Cardiac septum (tissue), 1 donor: ENCODE results near the gene CCL19. TPM values are rescaled to one million over a fixed set of nuclear protein-coding genes. Genes with fewer than 3 reads are reported as not detected.
A peak's percentile ranks its signal among the peaks of the same experiment; 100 is the strongest.

Experiments used
- DNase-seq: peaks from one replicate; pipeline ENCODE4 v3.0.0-alpha.2; 2020; ENCODE audit warnings: low spot score
- intact Hi-C: fragments of 100-400 bp; cut with DNase I; formaldehyde crosslinking; loops from one replicate; pipeline ENCODE4 v1.14.0; 2022
- total RNA-seq: library from RNA; stranded (reverse); fragmentation: NEBNext Ultra II Directional; extraction: Animal tissue kit (Norgen Biotek cat#: 25700); gene quantifications from one replicate; pipeline ENCODE4 v1.2.1, GENCODE V29; 2021
- donor health status: DM: no; HTN: no; CAD: no.

The CCL19 gene
- total RNA-seq, 1 donor from 2014 or later: 0.62 TPM

- intact Hi-C loops: loop anchor here (5.0 kb wide), 2 partner anchors 36 to 54 kb away; partner anchors contain the start of gene RPP25L
- DNase-seq: no peak
Observed at GRCh38 chr9:34648673-34649072, 42.4 kb downstream of the CCL19 start.

DNA sequence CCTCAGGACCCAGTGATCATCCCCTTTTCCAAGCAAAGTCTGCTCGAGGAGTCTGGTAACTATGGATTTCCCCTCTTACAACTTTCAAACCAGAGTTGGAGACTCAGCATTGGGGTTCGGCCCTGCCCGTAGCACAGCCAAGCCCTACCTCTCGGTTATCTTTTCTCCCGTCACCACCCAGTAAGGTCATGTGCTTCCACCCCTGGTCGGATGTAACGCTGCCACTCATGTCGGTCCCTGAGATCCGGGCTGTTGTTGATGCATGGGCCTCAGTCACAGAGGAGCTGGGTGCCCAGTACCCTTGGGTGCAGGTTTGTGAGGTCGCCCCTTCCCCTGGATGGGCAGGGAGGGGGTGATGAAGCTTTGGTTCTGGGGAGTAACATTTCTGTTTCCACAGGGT is 43.4 kb downstream of the CCL19 start:
- intact Hi-C loops: loop anchor here (5.0 kb wide), 2 partner anchors 35 to 55 kb away; partner anchors contain the start of gene RPP25L
- no peak for DNase-seq

- intact Hi-C loops: loop anchor here (5.0 kb wide), 2 partner anchors 35 to 55 kb away; partner anchors contain the start of gene RPP25L
- no peak for DNase-seq
Observed at GRCh38 chr9:34647084-34647403, 44.0 kb downstream of the CCL19 start.

DNA sequence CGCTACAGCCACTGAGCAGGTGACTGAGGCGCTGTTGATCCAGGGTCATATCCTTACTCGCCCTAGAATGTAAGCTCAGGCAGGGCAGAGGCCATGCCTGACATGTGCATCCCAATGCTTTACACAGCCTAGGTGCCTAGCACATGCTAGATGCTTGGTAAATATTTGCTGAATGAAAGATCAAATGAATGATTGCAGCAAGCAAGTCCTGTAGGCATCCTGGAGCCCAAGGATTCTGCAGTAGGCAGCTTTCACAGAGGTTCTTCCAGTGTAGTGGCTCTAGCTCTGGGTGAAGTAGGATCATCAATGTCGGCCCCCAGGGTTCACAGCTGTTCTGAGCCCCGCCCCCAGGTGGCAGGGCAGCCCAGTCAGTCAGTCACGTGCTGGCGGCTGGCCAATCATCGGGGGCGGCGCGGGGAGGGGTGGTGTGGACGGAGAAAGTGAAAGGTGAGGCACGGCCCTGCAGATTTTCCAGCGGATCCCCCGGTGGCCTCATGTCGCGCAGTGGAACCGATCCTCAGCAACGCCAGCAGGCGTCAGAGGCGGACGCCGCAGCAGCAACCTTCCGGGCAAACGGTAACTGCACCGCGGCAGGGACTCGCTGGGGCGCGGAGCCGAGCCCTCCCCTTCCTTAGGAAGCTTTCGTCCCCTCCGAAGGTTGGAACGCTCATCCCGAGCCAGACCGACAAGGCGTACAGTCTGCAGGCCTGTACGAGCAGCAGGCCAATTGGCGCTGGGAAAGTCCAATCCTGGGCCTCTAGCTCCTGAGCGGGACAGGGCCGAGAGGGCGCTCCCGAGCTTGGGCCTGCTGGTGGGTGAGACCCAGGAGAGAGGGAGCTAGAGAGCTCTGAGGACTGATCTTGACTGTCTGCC is 44.6 kb downstream of the CCL19 start, which contains the start of gene GALT:
GALT (plus strand) TSS at position 465 of the 873 bp plus-strand sequence; CDS start at position 495, 30 bp downstream.
- DNase-seq: peak; percentile 99
- intact Hi-C loops: loop anchor here (5.0 kb wide), 2 partner anchors 34 to 56 kb away; partner anchors contain the start of gene RPP25L

- DNase-seq: no peak
- intact Hi-C loops: loop anchor here (5.0 kb wide), 2 partner anchors 33 to 57 kb away; partner anchors contain the start of gene RPP25L
Observed at GRCh38 chr9:34644766-34645314, 46.2 kb downstream of the CCL19 start.

DNA sequence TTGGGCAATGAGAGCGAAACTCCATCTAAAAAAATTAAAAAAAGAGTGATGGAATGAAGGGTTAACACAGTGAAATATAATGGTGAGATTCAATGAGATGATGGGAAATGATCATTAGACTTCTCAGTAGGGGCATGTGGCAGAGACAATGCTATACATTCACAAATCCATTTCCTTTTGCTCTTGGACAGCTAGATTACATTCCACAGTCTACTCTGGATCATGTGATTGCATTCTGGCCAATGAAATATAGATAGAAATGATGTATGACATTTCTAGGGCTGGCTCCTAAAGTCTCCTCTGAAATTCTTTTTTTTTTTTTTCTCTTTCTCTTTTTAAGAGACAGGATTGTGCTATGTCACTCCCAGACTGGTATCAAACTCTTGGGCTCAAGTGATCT is 48.4 kb downstream of the CCL19 start:
- intact Hi-C loops: no loop called here
- DNase-seq: no peak

Other genes with a start within 250 kb of the CCL19 start
- 39.1 TPM for gene FAM219A, start 232.7 kb downstream of the CCL19 start, total RNA-seq
- gene DNAI1, start 232.5 kb downstream of the CCL19 start, total RNA-seq: 0.30 TPM
- gene ENHO, start 168.3 kb downstream of the CCL19 start, total RNA-seq: 1.3 TPM
- gene CNTFR, start 101.6 kb downstream of the CCL19 start, total RNA-seq: 1.1 TPM
- gene RPP25L, start 79.2 kb downstream of the CCL19 start, total RNA-seq: 39.4 TPM
- gene DCTN3, start 70.8 kb downstream of the CCL19 start, total RNA-seq: 101 TPM
- gene ARID3C, start 62.2 kb downstream of the CCL19 start, total RNA-seq: not detected
- gene SIGMAR1, start 53.5 kb downstream of the CCL19 start, total RNA-seq: 25.8 TPM
- 42.4 TPM for gene GALT, start 44.6 kb downstream of the CCL19 start, total RNA-seq
- 59.4 TPM for gene IL11RA, start 39.1 kb downstream of the CCL19 start, total RNA-seq
- gene CCL27, start 28.6 kb downstream of the CCL19 start, total RNA-seq: not detected
- 30.1 TPM for gene CCL21, start 18.9 kb upstream of the CCL19 start, total RNA-seq